IPS DF 6.9 (cell line): ENCODE measurements around the gene MYO5A.
A peak's percentile ranks its signal among the peaks of the same experiment; 100 is the strongest.

Experiments used
- DNase-seq: peaks from one replicate; pipeline ENCODE4 v3.0.0-alpha.2; 2013; ENCODE audit warnings: low read depth, low spot score
- H3K27ac ChIP-seq: one replicate; pipeline ENCODE4 v1.5.1; 2013; ENCODE audit warnings: low read length, control low read depth
- H3K27me3 ChIP-seq: 2 replicates; pipeline ENCODE4 v1.6.1; 2013; ENCODE audit warnings: mild to moderate bottlenecking, low read length; ENCODE audit not compliant: control insufficient read depth, insufficient read depth
- H3K36me3 ChIP-seq: 2 replicates; pipeline ENCODE4 v1.6.1; 2013; ENCODE audit warnings: low read length; ENCODE audit not compliant: control insufficient read depth, insufficient read depth
- H3K4me1 ChIP-seq: 2 replicates; pipeline ENCODE4 v1.6.1; 2013; ENCODE audit warnings: low read length; ENCODE audit not compliant: control insufficient read depth, insufficient read depth
- H3K4me3 ChIP-seq: 2 replicates; pipeline ENCODE4 v1.5.1; 2013; ENCODE audit warnings: mild to moderate bottlenecking, low read length
- H3K9me3 ChIP-seq: 2 replicates; pipeline ENCODE4 v1.6.1; 2013; ENCODE audit warnings: low read length, inconsistent platforms; ENCODE audit not compliant: control insufficient read depth, insufficient read depth
- WGBS: extraction: QIAGEN DNeasy Blood & Tissue Kit; methylation state at CpG from one replicate; pipeline ENCODE4 v1.1.7; 2013; ENCODE audit warnings: mixed read lengths, missing lambda C conversion rate; ENCODE audit not compliant: insufficient read length, insufficient coverage; 5-methylcytosine and 5-hydroxymethylcytosine counted together

MYO5A gene

DNA sequence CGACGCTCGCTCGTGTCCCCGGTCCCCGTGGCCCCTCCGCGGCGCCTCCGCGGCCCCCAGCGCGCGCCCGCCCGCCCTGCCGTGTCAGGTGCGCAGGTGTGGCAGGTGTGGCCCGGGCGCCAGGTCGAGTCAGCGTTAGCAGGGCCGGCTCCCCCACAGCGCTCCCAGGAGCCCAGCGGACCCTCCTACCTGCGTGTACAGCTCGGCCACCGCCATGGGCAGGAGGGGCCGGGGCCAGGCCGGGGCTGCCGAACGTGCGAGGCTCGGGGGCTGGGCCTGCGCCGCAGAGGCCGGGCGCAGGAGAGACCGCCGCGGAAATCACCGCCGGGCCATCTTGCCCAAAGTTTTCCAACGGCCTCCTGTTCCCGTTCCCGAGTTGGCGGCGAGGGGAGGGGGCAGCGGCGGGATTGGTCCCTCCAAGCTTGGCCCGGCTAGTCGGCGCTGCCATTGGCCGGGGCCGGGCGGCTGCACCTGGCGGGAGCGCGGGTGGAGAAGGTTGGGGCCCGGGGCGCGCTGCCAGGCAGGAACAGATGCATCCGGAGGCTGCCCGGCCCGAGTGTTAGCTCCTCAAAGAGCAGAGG, 233.2 kb downstream of the MYO5A start, which contains the start of gene MYO5C:
Gene MYO5C, minus strand, starts transcription at position 384 of the 581 bp plus-strand sequence. Its CDS starts 168 bp downstream, at position 216.
- H3K36me3 ChIP-seq, result no peaks in the 10 kb centered on the region; the same call in 1 of the 2 replicates
- no peak within 1 kb of the TSS for H3K27ac ChIP-seq
- no CpG with 5 or more reads among the region's 65 CpGs for WGBS
- H3K27me3 ChIP-seq, result no peaks in the 10 kb centered on the region
- no peaks in the 10 kb centered on the region for H3K9me3 ChIP-seq
- peak within 1 kb of the TSS; percentile 72 for H3K4me3 ChIP-seq
- DNase-seq, result peak; percentile 52
- peaks cover 2% of the 10 kb centered on the region; the same call in 1 of the 2 replicates for H3K4me1 ChIP-seq

DNA sequence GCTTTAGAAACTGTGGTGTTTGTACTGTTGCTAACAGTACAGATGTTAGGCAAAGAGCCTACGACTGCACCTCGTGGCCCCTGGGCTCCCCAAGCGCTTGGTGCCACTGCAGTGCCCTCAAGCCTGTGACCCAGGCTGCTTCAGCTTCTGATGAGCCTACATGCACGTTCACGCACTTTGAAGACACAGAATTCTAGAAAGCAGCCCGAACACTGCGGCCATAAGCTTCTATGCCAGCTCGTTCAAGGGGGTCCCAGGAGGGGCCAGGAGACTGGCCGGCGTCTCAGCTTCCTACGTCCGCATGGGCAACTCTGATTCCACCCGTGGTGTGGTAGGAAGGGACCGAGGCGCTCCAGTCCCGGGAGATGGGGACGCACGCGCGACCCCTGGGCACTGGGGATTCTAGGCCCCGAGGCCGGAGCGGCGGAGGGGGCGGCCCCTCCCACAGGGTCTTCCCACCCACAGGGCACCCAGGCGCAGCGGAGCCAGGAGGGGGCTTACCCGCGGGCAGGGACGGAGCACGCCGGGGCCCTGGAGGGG, 233.7 kb downstream of the MYO5A start:
- no CpG with 5 or more reads among the region's 32 CpGs for WGBS
- Histone ChIP-seq H3K9me3 (no peaks in the 10 kb centered on the region), H3K27ac (no peak overlapping the region), H3K36me3 (no peaks in the 10 kb centered on the region; the same call in 1 of the 2 replicates), H3K27me3 (no peaks in the 10 kb centered on the region), H3K4me3 (peak overlapping the region; percentile 72), H3K4me1 (peaks cover 2% of the 10 kb centered on the region; the same call in 1 of the 2 replicates)
- DNase-seq, result no peak

DNA sequence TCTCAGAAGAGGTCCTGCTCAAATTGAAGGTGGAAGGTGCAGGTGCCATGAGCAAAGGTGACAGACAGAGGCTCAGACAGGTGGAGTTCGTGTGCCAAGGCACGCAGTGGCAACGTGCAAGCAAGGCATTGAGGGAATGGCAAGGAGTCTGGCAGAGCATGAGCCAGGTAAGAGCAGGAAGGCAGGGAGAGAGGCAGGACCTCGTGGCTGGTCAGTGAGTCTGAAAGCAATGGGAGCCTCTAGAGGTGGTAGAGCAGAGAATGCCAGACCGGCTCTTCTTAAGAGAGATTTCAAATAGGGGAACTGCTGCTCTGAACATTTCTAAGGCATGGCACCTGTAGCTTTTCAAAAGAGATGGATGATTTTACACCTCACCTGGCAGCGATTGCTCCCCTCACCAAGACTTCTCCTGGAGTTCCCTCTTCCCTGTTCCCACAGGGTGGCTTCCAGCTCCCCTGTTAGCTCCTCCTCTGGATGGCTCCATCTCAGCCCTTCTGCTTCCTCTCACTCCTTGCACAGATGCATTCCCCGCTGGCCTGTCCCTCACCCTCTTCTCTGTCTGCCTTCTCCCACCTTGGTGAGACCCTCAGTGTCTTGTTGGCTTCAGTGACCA, 235.8 kb downstream of the MYO5A start:
- no peak overlapping the region for H3K4me3 ChIP-seq
- H3K27ac ChIP-seq, result no peak overlapping the region
- DNase-seq, result no peak
- no peaks in the 10 kb centered on the region for H3K27me3 ChIP-seq
- WGBS, result no CpG with 5 or more reads among the region's 7 CpGs
- H3K4me1 ChIP-seq, result peaks cover 6% of the 10 kb centered on the region
- no peaks in the 10 kb centered on the region for H3K9me3 ChIP-seq
- H3K36me3 ChIP-seq, result no peaks in the 10 kb centered on the region; the same call in 1 of the 2 replicates

DNA sequence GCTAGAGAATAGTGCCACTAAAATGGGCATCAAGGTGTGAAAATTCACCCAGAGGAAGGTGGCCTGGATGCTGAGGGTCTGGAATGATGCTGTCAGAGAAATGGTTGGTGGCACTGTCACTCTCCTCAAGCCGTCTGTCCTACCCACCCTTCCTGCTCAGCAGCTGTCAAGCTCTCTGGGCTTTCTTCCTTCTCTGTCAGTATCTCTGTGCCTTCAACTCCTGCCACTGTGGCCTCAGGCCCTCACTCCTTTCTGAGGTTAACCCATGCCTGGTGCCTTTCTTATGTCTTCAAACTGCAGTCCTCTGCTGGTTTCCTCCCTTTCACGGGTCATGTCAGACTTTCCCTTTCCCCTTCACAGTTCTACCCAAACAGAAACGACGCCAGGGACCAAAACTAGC, 237.5 kb downstream of the MYO5A start:
- Histone ChIP-seq H3K27me3 (no peaks in the 10 kb centered on the region), H3K9me3 (no peaks in the 10 kb centered on the region), H3K4me3 (no peak overlapping the region), H3K36me3 (no peaks in the 10 kb centered on the region; the same call in 1 of the 2 replicates), H3K4me1 (peaks cover 6% of the 10 kb centered on the region), H3K27ac (no peak overlapping the region)
- no CpG with 5 or more reads among the region's 4 CpGs for WGBS
- no peak for DNase-seq

DNA sequence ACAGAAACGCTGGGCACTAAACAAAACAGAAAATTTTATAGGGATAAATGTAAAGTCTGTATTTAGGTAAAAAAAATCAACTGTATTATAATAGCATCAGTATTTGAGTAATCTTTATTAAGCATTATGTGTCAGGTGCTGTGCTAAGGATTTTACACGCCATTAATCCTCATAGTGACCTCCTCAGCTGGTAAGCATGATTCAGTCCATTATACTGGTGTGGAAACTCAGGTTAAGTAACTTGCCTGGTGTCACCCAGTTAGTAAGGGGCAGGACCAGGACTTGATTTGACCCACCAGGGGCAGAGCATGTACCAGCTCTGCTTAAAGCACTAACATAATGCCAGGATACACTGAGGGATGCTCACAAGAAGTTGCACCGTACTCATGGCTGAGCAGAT, 237.9 kb downstream of the MYO5A start:
- H3K36me3 ChIP-seq, result no peaks in the 10 kb centered on the region; the same call in 1 of the 2 replicates
- peaks cover 6% of the 10 kb centered on the region for H3K4me1 ChIP-seq
- no peaks in the 10 kb centered on the region for H3K9me3 ChIP-seq
- no peaks in the 10 kb centered on the region for H3K27me3 ChIP-seq
- WGBS, result no CpG with 5 or more reads among the region's 3 CpGs
- H3K27ac ChIP-seq, result no peak overlapping the region
- H3K4me3 ChIP-seq, result no peak overlapping the region
- no peak for DNase-seq

DNA sequence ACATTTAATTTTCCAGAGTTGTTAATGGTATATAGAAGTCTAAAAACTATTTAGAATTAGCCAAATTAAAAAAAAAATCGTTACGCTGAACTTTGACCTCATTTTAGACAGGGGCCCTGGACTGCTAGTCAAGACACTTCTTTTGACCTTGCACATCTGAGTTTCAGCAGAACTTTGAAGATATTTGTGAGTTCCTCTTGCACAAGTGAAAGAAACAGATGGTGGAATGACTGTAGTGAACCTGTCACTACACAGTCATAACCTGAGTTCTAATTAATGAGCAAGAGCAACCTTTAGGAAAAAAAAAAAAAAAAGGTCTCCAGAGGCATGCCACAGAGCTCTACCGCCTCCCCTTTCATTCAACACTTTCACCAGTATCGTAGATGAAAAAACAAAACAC, 238.4 kb downstream of the MYO5A start:
- DNase-seq, result no peak
- no peak overlapping the region for H3K27ac ChIP-seq
- H3K9me3 ChIP-seq, result no peaks in the 10 kb centered on the region
- WGBS, result no CpG with 5 or more reads among the region's 4 CpGs
- H3K36me3 ChIP-seq, result no peaks in the 10 kb centered on the region; the same call in 1 of the 2 replicates
- peaks cover 6% of the 10 kb centered on the region for H3K4me1 ChIP-seq
- H3K27me3 ChIP-seq, result no peaks in the 10 kb centered on the region
- H3K4me3 ChIP-seq, result no peak overlapping the region

DNA sequence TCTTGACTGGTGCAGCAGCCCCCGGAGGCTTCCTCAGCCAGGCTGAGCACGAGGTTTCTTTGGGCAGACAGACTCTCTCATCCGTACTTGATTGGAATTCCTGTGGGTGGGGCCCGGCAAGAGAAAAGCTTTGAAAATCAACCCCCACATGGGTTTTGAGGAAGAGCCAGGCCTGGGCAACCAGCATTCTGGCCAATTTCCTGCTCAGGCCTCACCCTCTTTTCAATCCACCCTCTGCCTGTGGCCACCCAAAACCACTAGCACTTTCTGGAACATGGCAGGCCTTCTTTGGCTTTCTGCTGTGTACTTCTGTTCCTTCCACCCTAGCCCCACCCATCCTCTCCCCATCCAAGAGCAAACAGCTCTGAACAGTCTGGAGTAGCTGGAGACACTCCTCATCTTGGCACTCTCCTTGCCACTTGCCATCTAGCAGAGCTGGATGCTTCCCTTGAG, 239.0 kb downstream of the MYO5A start:
- WGBS, result no CpG with 5 or more reads among the region's 4 CpGs
- Histone ChIP-seq H3K4me1 (peaks cover 4% of the 10 kb centered on the region; the same call in 1 of the 2 replicates), H3K27me3 (no peaks in the 10 kb centered on the region), H3K9me3 (no peaks in the 10 kb centered on the region), H3K4me3 (no peak overlapping the region), H3K27ac (no peak overlapping the region), H3K36me3 (no peaks in the 10 kb centered on the region; the same call in 1 of the 2 replicates)
- no peak for DNase-seq

DNA sequence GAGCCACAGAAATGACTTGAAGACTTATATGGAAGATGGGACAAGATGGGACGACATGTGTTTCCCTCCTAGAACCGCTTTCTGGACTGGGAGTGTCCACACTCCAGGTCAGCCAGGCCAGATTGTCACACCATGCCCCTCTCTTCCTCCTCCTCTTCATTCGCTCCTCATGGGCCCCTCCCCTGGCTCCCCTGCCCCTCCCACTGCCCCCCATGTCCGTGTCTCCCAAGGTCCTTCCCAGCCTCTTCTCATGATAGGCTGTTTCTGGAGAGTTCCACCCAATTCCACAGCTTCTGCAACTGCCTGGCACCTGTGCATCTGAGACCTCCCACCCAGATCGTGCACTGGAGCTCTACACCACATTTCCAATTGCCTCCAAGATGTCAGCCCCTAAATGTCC, 239.7 kb downstream of the MYO5A start:
- H3K4me3 ChIP-seq, result no peak overlapping the region

DNA sequence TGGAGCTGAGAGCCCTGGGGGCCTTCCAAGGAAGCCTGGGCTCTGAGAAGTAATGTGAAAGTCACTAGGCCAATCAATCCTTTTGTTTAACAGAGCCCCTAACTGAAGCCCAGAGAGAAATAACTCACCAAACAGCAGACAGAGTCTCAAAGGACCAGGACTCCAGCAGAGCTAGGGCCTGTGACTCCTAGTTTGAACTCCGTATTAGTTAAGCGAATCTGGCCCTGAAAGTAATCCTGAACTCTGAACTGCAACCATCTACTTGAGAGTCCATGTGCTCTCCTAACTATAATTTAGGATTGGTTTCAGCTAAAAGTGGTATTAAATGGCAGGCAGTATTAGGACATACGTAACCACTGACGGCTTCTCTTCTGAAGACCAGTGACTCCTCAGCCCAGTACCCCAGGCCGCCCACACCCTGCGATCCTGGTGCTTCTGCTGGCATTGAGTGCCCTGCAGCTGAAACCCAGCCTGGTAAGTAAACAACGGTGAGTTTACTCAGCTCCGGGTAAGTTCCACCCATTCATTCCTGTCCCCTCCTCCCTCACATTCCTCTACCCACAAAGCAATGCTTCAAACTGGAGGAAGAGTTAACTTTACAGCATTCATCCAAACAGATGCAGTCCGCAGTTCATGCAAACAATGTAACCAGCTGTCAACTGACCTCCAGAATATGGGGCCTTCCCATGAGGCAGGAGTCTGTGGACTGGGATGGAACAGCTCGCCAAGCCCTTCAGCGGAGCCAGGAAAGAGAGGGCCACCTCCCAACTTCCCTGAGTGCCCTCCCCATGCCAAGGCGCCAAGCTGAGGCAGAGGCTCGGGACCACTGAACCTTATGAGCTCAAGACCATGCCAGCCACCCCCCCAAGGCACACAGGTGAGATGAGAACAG, 240.4 kb downstream of the MYO5A start:
- H3K36me3 ChIP-seq, result no peaks in the 10 kb centered on the region; the same call in 1 of the 2 replicates
- WGBS, result no CpG with 5 or more reads among the region's 13 CpGs
- no peak for DNase-seq
- H3K27ac ChIP-seq, result no peak overlapping the region
- H3K4me3 ChIP-seq, result no peak overlapping the region
- H3K9me3 ChIP-seq, result no peaks in the 10 kb centered on the region
- no peaks in the 10 kb centered on the region for H3K27me3 ChIP-seq
- peaks cover 4% of the 10 kb centered on the region; the same call in 1 of the 2 replicates for H3K4me1 ChIP-seq

More for the DNA sequence above, 239.7 kb downstream of the MYO5A start:
- DNase-seq, result no peak
- no peaks in the 10 kb centered on the region; the same call in 1 of the 2 replicates for H3K36me3 ChIP-seq
- no CpG with 5 or more reads among the region's 5 CpGs for WGBS
- no peak overlapping the region for H3K27ac ChIP-seq
- H3K9me3 ChIP-seq, result no peaks in the 10 kb centered on the region
- H3K4me1 ChIP-seq, result peaks cover 4% of the 10 kb centered on the region; the same call in 1 of the 2 replicates
- no peaks in the 10 kb centered on the region for H3K27me3 ChIP-seq

DNA sequence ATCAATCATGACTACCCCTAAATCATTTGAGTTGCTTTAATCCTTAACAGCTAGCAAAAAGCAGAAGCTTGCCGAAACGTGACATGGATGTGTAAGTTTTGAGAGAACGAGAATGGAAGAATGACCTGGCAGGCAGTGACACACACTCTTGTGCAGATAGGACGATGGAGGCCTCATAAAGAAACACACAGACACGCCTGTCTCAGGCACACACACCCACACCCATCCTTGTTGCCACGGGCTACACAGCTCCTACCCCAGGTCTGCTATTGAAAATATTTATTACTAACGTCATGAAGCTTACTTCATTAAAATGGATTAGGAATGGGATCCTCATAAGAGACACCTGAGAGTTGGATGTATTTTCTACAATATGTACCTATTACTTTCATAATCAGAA, 241.6 kb downstream of the MYO5A start:
- no peaks in the 10 kb centered on the region for H3K9me3 ChIP-seq
- H3K4me3 ChIP-seq, result no peak overlapping the region
- no peaks in the 10 kb centered on the region; the same call in 1 of the 2 replicates for H3K36me3 ChIP-seq
- H3K27ac ChIP-seq, result no peak overlapping the region
- no peaks in the 10 kb centered on the region for H3K27me3 ChIP-seq
- WGBS, result no CpG with 5 or more reads among the region's 7 CpGs
- peaks cover 4% of the 10 kb centered on the region; the same call in 1 of the 2 replicates for H3K4me1 ChIP-seq
- no peak for DNase-seq
